Left renal pelvis (tissue), 4 donors: Measurements from ENCODE around the gene NHLRC3. TPM values are rescaled to one million over a fixed set of nuclear protein-coding genes. Genes with fewer than 3 reads are reported as not detected.
"Not testable (repeated sequence)": the region's sequence is repeated elsewhere in the genome, so short reads cannot be mapped to it uniquely, and the experiment has no call there.

ENCODE experiments used
- DNase-seq, 4 donors: peaks; one replicate each; pipeline ENCODE4 v3.0.0-alpha.2; 2013; ENCODE audit warnings: low read depth in 4 of 4, low spot score in 3 of 4
- polyA plus RNA-seq, 4 donors: library from polyadenylated mRNA; unstranded; fragments of 120-200 nt; gene quantifications; one replicate each; pipeline ENCODE4 v1.2.1, GENCODE V29; 2013; ENCODE audit not compliant: insufficient read length in 4 of 4

Gene NHLRC3, protein sequence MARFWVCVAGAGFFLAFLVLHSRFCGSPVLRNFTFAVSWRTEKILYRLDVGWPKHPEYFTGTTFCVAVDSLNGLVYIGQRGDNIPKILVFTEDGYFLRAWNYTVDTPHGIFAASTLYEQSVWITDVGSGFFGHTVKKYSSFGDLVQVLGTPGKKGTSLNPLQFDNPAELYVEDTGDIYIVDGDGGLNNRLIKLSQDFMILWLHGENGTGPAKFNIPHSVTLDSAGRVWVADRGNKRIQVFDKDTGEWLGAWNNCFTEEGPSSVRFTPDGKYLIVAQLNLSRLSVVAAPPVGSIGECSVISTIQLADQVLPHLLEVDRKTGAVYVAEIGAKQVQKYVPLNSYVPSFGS
- polyA plus RNA-seq = 10 to 100 TPM; 40.2 to 70.6 (median 41.8) TPM

- DNase-seq = peak; percentile 92 to 95 (median 94)
Observed at GRCh38 chr13:39037880-39038568, at the start of gene NHLRC3, which contains the start of gene PROSER1. TSS of gene NHLRC3 (plus strand) at chr13:39038456. CDS start at chr13:39038640, 184 bp downstream. TSS of gene PROSER1 (minus strand) at chr13:39038089. CDS start at chr13:39037242, 847 bp downstream.

- DNase-seq = no peak
Observed at GRCh38 chr13:38990693-38991092, 47.6 kb upstream of the NHLRC3 start, which contains the start of gene STOML3. TSS of gene STOML3 (minus strand) at chr13:38990831. CDS start at chr13:38990721, 110 bp downstream.

DNA sequence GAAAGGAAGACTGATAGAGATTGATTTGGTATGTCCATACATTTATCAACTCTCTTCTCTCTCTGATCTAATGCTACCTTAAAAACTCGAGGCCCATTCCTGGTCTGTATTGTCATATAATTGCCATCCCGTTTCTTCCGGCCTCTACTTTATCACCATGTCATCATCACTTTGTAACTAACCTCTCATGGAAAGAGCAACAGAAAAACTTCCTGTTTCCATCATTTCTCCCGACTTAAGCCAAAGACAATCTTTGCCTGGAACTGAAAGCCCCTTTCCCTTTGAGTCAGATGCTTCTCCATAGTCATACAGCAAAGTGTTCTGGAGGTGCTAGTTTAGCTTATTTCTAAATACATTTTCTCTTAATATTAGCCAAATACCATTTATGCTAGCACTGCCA is 44.9 kb upstream of the NHLRC3 start:
- DNase-seq = no peak

DNA sequence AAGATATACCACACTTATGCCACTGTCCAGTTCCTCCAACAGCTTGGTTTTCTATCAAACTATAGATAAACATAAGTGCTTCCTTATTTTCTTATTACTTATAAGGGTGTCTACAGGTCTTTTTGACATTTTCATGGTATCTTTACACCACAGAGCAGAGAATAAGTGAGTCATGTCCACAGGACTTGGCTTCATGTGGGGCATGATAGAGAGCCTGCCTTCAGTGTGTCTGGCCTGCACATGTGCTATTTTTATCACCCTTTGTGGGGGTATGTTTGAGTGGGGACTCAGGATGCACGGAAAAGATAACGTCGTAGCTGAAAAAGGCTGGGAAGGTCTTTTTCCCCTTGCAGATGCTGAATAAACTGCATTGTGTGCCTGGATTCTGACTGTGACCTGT is 39.5 kb upstream of the NHLRC3 start:
- no peak for DNase-seq

DNA sequence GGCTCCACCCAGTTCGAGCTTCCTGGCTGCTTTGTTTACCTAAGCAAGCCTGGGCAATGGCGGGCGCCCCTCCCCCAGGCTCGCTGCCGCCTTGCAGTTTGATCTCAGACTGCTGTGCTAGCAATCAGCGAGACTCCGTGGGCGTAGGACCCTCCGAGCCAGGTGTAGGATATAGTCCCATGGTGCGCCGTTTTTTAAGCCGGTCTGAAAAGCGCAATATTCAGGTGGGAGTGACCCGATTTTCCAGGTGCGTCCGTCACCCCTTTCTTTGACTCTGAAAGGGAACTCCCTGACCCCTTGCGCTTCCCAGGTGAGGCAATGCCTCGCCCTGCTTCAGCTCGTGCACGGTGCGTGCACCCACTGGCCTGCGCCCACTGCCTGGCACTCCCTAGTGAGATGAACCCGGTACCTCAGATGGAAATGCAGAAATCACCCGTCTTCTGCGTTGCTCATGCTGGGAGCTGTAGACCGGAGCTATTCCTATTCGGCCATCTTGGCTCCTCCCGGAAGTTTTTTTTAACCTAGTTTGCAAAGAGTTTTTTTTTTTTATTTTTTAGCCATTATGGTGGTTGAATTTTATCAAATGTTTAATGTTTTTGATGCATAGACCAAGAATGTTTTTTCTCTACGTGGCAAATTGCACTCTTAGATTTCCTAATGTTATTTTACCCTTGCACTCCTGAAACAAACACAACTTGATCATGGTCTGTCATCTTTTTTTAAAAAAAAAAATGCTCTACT is 31.7 kb upstream of the NHLRC3 start:
- DNase-seq = not testable (repeated sequence)

DNA sequence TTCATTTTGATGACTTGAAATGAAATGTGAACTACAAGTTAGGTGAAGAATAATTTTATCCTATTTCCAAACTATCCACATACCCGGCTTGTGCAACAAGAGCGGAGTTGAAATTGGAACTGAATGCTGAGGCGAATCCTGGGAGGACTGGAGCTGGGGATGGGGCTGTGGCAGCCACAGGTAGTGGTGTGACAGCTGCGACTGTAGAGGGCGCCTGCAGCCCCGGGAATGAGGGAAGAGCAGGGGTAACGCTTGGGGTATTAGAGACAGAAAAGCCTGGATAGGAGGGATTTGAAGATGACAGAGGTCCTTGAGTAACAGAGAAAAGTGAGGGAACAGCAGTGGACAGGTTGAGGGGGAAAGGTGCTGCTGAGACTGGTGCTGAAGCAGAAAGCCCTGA is 25.6 kb upstream of the NHLRC3 start:
- no peak for DNase-seq

DNA sequence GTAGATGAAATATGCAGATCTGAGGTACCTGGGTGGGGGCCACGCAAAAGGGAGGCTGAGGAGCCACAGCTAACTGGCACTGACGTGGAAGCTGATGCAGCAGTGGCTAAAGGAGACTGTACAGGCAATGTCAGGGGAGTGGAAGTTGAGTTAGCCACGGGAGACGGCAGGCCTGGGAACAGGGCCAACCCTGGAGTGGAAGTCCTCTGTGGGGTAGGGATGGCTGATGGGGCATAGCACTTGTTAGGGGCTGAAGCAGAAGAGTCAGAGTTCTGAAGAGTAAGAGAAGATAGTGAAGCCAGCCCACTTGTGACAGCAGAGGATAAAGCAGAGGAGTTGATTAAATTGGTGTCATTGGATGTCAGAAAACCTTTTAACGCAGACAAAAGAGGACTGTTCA is 24.8 kb upstream of the NHLRC3 start:
- DNase-seq = no peak

GRCh38 chr13:39016087-39016486 is 22.2 kb upstream of the NHLRC3 start:
- no peak for DNase-seq

GRCh38 chr13:39016787-39017186 is 21.5 kb upstream of the NHLRC3 start:
- DNase-seq = no peak

DNA sequence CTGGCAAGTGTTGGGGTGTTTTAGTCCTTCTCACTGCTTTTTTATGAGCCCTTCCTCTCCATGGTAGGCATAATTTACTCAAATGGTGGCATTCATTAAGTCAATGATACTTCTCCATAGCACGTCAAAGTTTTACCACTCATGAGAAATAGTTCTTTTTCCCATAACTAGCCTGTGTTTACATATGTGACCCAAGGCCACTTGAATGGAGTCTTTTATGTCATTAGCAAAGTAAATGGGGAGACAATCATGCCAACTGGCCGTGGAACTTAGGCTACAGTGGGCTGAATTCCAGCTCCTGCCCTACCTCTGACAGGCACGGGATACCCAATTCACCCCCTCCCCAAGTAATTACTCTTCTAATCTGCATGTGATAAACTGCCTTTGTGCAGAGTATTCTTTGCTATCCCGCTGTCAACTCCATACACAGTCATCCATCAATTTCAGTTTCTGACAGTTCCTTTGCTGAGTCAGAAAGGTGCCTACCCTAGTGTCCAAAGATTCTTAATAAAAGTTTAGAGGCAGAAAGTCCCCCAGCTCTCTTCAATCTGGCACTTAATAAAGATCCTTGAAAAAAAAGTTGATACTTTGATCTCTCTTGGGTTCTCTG is 17.3 kb upstream of the NHLRC3 start:
- no peak for DNase-seq

- no peak for DNase-seq
Observed at GRCh38 chr13:39023316-39023715, 14.9 kb upstream of the NHLRC3 start.

DNA sequence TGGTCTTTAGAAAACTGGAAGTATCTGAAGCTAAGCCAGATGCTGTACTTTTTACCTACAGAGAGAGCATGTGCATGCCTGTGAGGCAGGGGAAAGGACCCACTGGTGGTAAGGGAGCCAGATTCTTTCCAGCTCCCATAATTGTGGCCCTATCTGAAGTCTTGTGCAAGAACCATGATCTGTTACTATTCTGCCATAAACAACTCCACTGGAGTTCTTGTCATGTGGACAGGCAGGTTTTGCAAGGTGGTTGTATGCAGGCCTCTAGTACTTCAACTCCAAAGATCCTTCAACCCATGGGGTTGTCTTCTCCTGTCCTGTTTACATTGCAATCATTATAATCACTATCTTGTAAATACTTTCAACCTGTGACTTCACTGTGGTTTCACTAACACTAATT is 14.5 kb upstream of the NHLRC3 start:
- no peak for DNase-seq

GRCh38 chr13:39025433-39025839 is 12.8 kb upstream of the NHLRC3 start:
- no peak for DNase-seq

DNA sequence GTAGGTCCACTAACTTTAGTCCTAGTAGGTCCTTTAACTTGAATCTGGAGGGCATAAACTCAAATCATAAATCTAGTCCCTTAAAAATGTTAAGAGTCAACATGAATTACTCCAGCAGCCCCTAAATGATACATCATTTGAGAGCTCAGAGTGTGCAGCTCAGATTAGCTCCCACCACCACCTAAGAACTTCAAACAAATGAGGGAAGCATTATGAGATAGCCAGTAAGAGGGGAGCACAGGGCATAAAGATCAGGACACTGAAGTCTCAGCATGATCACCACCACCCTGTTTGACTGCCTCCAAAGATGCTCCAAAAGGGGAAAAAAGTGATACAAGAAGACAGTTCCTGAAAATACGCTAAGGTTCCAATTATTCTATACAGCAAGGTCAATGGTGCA is 6.1 kb upstream of the NHLRC3 start:
- no peak for DNase-seq

- no peak for DNase-seq
Observed at GRCh38 chr13:39034085-39034484, 4.2 kb upstream of the NHLRC3 start.

DNA sequence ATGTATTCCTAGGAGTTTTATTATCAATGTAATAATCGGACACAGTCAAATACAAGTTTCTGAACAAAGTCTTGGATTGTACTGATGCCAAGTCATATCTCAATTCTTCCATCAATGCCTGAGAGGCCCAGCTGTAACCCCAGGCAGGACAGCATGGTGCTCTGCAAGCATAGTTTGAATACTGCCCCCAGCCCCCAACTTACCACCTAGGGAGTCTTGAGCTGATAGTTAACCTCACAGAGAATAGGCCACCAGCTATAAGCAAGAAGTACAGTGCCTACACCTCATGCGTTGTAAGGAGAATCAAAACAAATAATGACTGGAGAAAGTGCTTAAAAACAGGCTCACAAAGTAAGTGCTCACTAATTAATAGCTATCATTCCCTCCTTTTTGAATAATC is 3.1 kb upstream of the NHLRC3 start:
- DNase-seq = no peak

DNA sequence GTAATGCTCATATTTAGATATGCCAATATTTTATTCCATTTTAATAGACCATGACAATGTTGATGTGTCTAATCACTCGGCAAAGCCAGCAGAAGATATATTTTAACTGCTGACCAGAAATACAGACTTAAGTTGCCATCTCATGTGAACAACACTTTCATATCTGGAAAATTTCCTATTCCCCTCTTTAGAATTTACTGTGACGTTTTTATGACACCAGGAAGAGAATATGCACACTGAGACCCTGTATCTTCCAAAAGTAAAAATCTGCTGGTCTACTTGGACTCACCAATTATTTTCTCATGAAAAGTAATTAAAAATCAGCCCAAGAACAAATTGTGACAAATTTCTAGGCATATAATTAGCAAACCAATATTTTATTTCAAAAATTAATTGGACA is 2.5 kb upstream of the NHLRC3 start:
- DNase-seq = no peak

DNA sequence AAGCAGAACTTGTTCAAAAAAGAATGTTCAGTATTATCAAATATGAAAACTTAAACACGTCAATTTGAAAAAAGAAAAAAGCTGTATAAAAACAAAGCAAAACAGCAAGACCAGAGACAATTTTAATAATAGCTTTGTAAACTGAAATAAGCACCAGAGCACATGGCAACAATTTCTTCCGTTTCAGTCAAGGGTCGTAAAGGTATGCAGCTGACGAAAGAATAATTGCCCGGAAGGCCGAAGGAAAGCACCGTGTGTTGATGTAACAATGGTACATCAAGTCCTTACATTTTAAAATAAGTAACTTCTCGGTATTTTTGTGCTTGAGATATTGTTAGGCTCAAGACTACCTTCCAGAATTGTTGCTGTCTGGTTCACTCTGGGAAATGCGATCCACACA is 2.0 kb upstream of the NHLRC3 start:
- no peak for DNase-seq

GRCh38 chr13:39037410-39037879 is 811 bp upstream of the NHLRC3 start:
- no peak for DNase-seq

- no peak for DNase-seq
Observed at GRCh38 chr13:39038569-39039030, 344 bp downstream of the NHLRC3 start.

- DNase-seq = no peak
Observed at GRCh38 chr13:39039041-39039440, 785 bp downstream of the NHLRC3 start.
